Measurements from ENCODE around the gene FAM53B.

FAM53B gene

GRCh38 chr10:124730790-124731189 is 13.4 kb downstream of the FAM53B start:
- no peak for TF ChIP-seq CTCF (conservative IDR thresholded peaks at IDR 0.05; ENCODE audit: low read depth)
- CTCF ChIA-PET, result interaction anchor here (1.4 kb wide), 1 partner anchor 200 kb away, joined by 4 read pairs; no protein-coding TSS in a partner anchor
- H3K27ac ChIP-seq, result no peak overlapping the region
- POLR2A ChIA-PET (ENCODE audit: low non-redundant PET), result no interaction called here
- DNase-seq (ENCODE audit: low spot score), result no peak

DNA sequence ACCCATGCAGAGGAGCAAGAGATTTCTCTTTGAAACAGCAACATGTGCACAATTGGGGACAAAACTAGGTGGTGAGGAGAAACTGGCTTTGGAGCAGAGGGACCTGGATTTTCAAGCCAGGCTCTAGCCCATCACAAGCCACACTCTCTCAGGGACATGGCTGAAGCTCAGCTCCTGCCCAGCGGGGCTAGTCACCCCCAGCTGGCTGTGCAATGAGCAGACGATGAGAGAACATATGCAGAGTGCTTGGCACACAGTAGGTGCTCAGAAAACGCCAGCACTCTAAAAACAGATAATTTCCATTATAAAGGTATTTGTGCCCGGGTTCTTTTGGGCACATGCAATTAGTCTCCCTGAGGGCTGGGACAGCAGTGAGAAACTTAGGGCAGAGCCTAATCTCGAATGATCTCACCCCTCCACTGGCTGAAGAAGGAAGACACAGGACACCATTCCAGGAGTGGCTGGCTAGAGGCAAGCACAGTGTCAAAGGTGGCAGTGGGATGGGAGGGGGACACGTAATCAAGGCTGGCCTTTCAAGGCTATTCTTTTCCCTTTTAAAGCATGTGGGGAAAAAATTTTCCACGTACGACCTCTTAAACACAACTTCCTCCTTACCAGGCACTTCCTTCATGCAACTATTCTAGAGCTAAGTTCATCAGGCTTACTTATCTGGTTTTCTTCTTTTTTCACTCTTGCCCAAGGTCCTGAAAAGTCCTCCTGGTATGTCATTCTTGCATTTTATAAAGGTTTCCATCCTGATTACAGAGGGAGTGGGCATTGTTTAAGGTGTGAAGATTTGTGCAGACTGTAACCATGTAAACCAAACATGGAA is 15.1 kb downstream of the FAM53B start:
- no peak for TF ChIP-seq CTCF (conservative IDR thresholded peaks at IDR 0.05; ENCODE audit: low read depth)
- POLR2A ChIA-PET (ENCODE audit: low non-redundant PET), result no interaction called here
- no peak overlapping the region; the same call in 1 of the 2 replicates for H3K27ac ChIP-seq
- DNase-seq (ENCODE audit: low spot score), result no peak
- CTCF ChIA-PET, result interaction anchor here (0.9 to 1.5 kb wide), 3 partner anchors 10 to 199 kb away, joined by 3 to 4 read pairs (median 3); no protein-coding TSS in a partner anchor

DNA sequence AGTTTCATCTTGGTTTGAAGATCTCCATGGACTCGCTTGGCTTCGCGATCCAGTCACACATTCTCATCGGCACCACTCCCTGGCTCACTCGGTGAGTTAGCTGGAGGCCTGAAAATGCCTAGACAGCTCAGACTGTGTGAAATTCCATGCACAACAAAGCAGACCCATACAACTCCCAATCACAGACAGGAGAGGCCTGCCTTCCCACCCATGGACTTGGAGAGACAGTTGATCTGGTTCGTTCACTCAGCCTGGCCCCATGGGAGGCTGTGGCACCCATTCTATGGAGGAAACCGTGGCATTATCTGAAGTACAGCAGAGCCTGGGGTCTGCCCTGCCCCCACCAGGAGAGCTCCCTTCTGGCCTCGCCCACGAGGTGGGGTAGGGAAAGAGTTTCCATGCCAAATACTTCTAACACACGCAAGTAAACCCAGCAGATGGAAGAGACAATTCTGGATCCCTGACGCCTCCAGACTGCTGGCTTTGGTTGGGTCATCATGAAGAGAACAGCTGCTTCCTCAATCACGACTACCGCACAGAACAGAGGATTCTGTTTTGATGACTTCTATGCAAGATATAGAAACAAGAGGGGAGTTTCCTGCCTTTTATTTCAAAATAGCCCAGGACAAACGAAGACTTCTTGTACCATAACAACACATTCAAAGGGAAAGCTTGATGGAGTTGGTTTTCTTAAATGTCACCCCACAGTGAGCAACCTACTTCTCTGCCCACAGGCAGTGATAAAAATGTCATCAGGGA is 15.9 kb downstream of the FAM53B start:
- H3K27ac ChIP-seq, result peak overlapping the region; percentile 15; the same call in 1 of the 2 replicates
- TF ChIP-seq CTCF (conservative IDR thresholded peaks at IDR 0.05; ENCODE audit: low read depth), result no peak
- CTCF ChIA-PET, result interaction anchor here (1.5 kb wide), 1 partner anchor 9 kb away, joined by 3 read pairs; no protein-coding TSS in a partner anchor

GRCh38 chr10:124727361-124727960 is 16.7 kb downstream of the FAM53B start:
- H3K27ac ChIP-seq, result peak overlapping the region; percentile 15; the same call in 1 of the 2 replicates
- TF ChIP-seq CTCF (conservative IDR thresholded peaks at IDR 0.05; ENCODE audit: low read depth), result no peak
- ChIA-PET POLR2A (ENCODE audit: low non-redundant PET) (no interaction called here), CTCF (interaction anchor here (1.5 kb wide), 1 partner anchor 8 kb away, joined by 3 read pairs; no protein-coding TSS in a partner anchor)
- no peak for DNase-seq (ENCODE audit: low spot score)

More for the DNA sequence above, 15.9 kb downstream of the FAM53B start:
- no peak for DNase-seq (ENCODE audit: low spot score)
- POLR2A ChIA-PET (ENCODE audit: low non-redundant PET), result no interaction called here

DNA sequence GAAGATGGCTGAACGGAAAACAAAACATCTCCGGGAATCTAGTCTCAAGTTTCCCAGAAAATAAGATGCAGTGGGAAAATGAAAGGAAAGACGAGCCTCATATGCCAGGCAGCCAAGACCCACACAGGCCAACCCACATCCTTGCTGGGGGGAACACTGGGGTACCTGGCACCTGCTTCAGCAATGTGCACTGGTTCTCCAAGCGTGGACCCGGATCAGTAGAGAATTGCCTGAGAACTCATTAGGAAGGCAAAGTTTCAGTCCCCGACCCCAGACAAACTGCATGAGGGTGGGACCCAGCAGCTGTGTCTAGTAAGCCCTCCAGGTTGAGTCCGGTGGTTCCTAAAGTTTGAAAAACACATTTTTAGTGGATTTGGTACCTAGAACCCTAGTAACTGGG is 18.4 kb downstream of the FAM53B start:
- H3K27ac ChIP-seq, result no peak overlapping the region
- no peak for DNase-seq (ENCODE audit: low spot score)
- CTCF ChIA-PET, result interaction anchor here (0.6 kb wide), 1 partner anchor 14 kb away, joined by 3 read pairs; no protein-coding TSS in a partner anchor
- no peak for TF ChIP-seq CTCF (conservative IDR thresholded peaks at IDR 0.05; ENCODE audit: low read depth)
- POLR2A ChIA-PET (ENCODE audit: low non-redundant PET), result no interaction called here

DNA sequence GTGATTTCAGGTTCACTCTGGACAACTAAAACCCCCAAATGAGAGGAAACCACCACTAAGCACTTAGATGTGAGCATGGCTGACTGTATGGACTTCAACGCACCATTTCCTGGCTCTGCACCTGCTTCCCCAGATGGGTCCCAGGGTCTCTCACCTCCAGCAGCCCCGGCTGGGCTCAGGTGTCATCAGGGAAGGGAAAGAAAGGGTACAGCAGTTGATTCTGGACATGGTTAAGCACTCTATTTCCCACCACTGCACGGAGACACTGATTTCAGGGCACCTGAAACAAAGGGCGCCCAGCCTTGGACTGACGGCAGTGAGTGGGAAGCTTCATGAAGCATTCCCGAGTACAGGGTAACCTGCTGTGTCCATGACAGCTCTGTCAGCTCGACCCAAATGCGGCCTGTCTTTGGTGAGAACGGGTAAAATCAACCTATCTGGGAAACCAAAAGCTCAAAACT is 19.0 kb downstream of the FAM53B start:
- CTCF ChIA-PET, result interaction anchor here (0.8 kb wide), 1 partner anchor 15 kb away, joined by 3 read pairs; no protein-coding TSS in a partner anchor
- TF ChIP-seq CTCF (conservative IDR thresholded peaks at IDR 0.05; ENCODE audit: low read depth), result no peak
- DNase-seq (ENCODE audit: low spot score), result no peak
- POLR2A ChIA-PET (ENCODE audit: low non-redundant PET), result no interaction called here
- H3K27ac ChIP-seq, result no peak overlapping the region
